Spleen (tissue), 11 donors: ENCODE data around the gene PFDN5. TPM values are rescaled to one million over a fixed set of nuclear protein-coding genes. Genes with fewer than 3 reads are reported as not detected.

ENCODE experiments used
- DNase-seq: peaks from one replicate; pipeline ENCODE4 v3.0.0-alpha.2; 2020
- H3K27ac ChIP-seq, 8 donors: fragments of 200-600 bp; sonication (generic) in 7 of 8; 1 replicate in 4 of 8; 2 replicates in 4 of 8; pipeline versions ENCODE4 v1.5.0 to v1.8.0; 2016 to 2021; ENCODE audit warnings: inconsistent platforms in 4 of 8, mild to moderate bottlenecking in 4 of 8, moderate library complexity in 1 of 8
- H3K27me3 ChIP-seq, 7 donors: fragments of 200-600 bp; sonication (generic) in 6 of 7; replicated peaks in 1 of 7; 1 replicate in 4 of 7; 2 replicates in 3 of 7; pipeline versions ENCODE4 v1.5.0 to v1.8.0; 2016 to 2021; ENCODE audit warnings: inconsistent platforms in 3 of 7, mild to moderate bottlenecking in 1 of 7
- H3K36me3 ChIP-seq, 6 donors: fragments of 200-600 bp; sonication (generic) in 5 of 6; 1 replicate in 4 of 6; 2 replicates in 2 of 6; pipeline versions ENCODE4 v1.5.0 to v1.8.0; 2016 to 2021; ENCODE audit warnings: inconsistent platforms in 2 of 6
- H3K4me1 ChIP-seq, 6 donors: fragments of 200-600 bp; sonication (generic) in 5 of 6; 1 replicate in 3 of 6; 2 replicates in 3 of 6; pipeline versions ENCODE4 v1.5.0 to v1.8.0; 2016 to 2021; ENCODE audit warnings: inconsistent platforms in 3 of 6
- H3K4me3 ChIP-seq, 8 donors: fragments of 200-600 bp; sonication (generic) in 7 of 8; 1 replicate in 4 of 8; 2 replicates in 4 of 8; pipeline versions ENCODE4 v1.5.0 to v1.8.0; 2016 to 2021; ENCODE audit warnings: inconsistent platforms in 4 of 8, mild to moderate bottlenecking in 4 of 8, moderate library complexity in 2 of 8
- H3K9me3 ChIP-seq, 8 donors: fragments of 200-600 bp; sonication (generic) in 7 of 8; 1 replicate in 4 of 8; 2 replicates in 4 of 8; pipeline versions ENCODE4 v1.5.0 to v1.8.0; 2016 to 2021; ENCODE audit warnings: inconsistent platforms in 4 of 8
- CTCF ChIP-seq, 11 experiments: fragments of 200-600 bp in 7 of 11; fragments of 450-650 bp in 4 of 11; sonication (generic) in 4 of 11; IDR thresholded peaks in 8 of 11; conservative IDR thresholded peaks in 3 of 11; 1 replicate in 7 of 11; 2 replicates in 4 of 11; pipeline versions ENCODE4 v1.4.0 to v1.8.0; 2016 to 2021; ENCODE audit warnings: antibody characterized with exemption in 11 of 11, inconsistent platforms in 4 of 11, mild to moderate bottlenecking in 1 of 11
- POLR2A ChIP-seq, 3 donors: fragments of 450-650 bp; IDR thresholded peaks; one replicate each; pipeline ENCODE4 v1.5.1; 2017; ENCODE audit warnings: antibody characterized with exemption in 3 of 3, mild to moderate bottlenecking in 1 of 3
- POLR2AphosphoS5 ChIP-seq, 3 donors: sonication (generic); formaldehyde crosslinking; IDR thresholded peaks; one replicate each; pipeline ENCODE4 v1.5.1; 2017; ENCODE audit warnings: antibody characterized with exemption in 3 of 3
- WGBS, 5 donors: extraction: QIAGEN DNeasy Blood & Tissue Kit in 3 of 5; methylation state at CpG; one replicate each; pipeline versions ENCODE4 v1.1.5 to v1.1.7; 2013 to 2018; 5-methylcytosine and 5-hydroxymethylcytosine counted together
- intact Hi-C: fragments of 100-400 bp; cut with DNase I; formaldehyde crosslinking; loops from one replicate; pipeline ENCODE4 v1.15.0; 2023; ENCODE audit warnings: low total_unique reads
- polyA plus RNA-seq, 3 donors: library from polyadenylated mRNA; stranded (reverse); fragments of 200-250 nt; gene quantifications; one replicate each; pipeline ENCODE4 v1.2.1, GENCODE V29; 2013
- total RNA-seq, 7 donors: library from RNA; depleted of rRNA in 3 of 7; stranded (reverse); fragments of >200 nt in 3 of 7; fragmentation: NEBNext Ultra II Directional in 4 of 7; extraction: Animal tissue kit (Norgen Biotek cat#: 25700) in 4 of 7; gene quantifications; one replicate each; pipeline versions ENCODE4 v1.1.0 to v1.2.1, GENCODE V29; 2016 to 2021
- donor health status: healthy with polysubstance abuse.
- donor health status: DM: no; HTN: no; CAD: no; lungs with moderate emphysema.
- donor health status: DM: no; HTN: no; CAD: no.
- donor health status: Bipolar disorder and iron deficiency.
- donor health status: healthy.
- donor health status: DM: no; HTN: no; CAD: no.
- donor health status: DM: yes; HTN: yes; CAD: no.

The PFDN5 gene
- total and polyA plus RNA-seq, 10 donors: 399 to 2,525 (median 730) TPM

GRCh38 chr12:53338916-53339315, 43.6 kb downstream of the PFDN5 start:
- intact Hi-C loops: no loop called here
- H3K27ac ChIP-seq: no peak overlapping the region
- H3K36me3 ChIP-seq: no peaks in the 10 kb centered on the region
- peaks cover 0 to 15% (median under 1%) of the 10 kb centered on the region in 6 donors for H3K4me1 ChIP-seq
- WGBS, 5 donors: 55 to 84% (median 71%) methylated on average over 5 to 6 of the region's 6 CpGs
- H3K27me3 ChIP-seq: peaks cover 0 to 51% (median 6%) of the 10 kb centered on the region in 7 donors
- no peak overlapping the region for H3K4me3 ChIP-seq
- TF ChIP-seq CTCF (IDR thresholded peaks at IDR 0.05 in 8 of 11, conservative IDR thresholded peaks at IDR 0.05 in 3 of 11) (no peak), POLR2AphosphoS5 (IDR thresholded peaks at IDR 0.05) (no peak), POLR2A (IDR thresholded peaks at IDR 0.05) (no peak)
- no peak for DNase-seq
- H3K9me3 ChIP-seq: no peaks in the 10 kb centered on the region

GRCh38 chr12:53340398-53340797, 45.1 kb downstream of the PFDN5 start:
- Histone ChIP-seq H3K9me3 (no peaks in the 10 kb centered on the region), H3K27ac (no peak overlapping the region), H3K4me3 (no peak overlapping the region), H3K36me3 (no peaks in the 10 kb centered on the region), H3K4me1 (peaks cover 3 to 29% (median 14%) of the 10 kb centered on the region in 6 donors), H3K27me3 (peaks cover 0 to 40% (median 6%) of the 10 kb centered on the region in 7 donors)
- no peak for DNase-seq
- TF ChIP-seq POLR2A (IDR thresholded peaks at IDR 0.05) (no peak), POLR2AphosphoS5 (IDR thresholded peaks at IDR 0.05) (no peak), CTCF (IDR thresholded peaks at IDR 0.05 in 8 of 11, conservative IDR thresholded peaks at IDR 0.05 in 3 of 11) (no peak)
- intact Hi-C loops: no loop called here
- WGBS, 5 donors: 66 to 88% (median 72%) methylated on average over 9 of the region's 9 CpGs

GRCh38 chr12:53343449-53343848, 48.1 kb downstream of the PFDN5 start:
- H3K4me1 ChIP-seq: peaks cover 4 to 27% (median 20%) of the 10 kb centered on the region in 6 donors
- intact Hi-C loops: no loop called here
- no peaks in the 10 kb centered on the region for H3K9me3 ChIP-seq
- H3K36me3 ChIP-seq: no peaks in the 10 kb centered on the region
- H3K27me3 ChIP-seq: peaks cover 0 to 10% (median 0%) of the 10 kb centered on the region in 7 donors
- WGBS, 5 donors: 56 to 83% (median 61%) methylated on average over 3 of the region's 3 CpGs
- no peak overlapping the region for H3K4me3 ChIP-seq
- DNase-seq: no peak
- H3K27ac ChIP-seq: no peak overlapping the region
- TF ChIP-seq CTCF (IDR thresholded peaks at IDR 0.05 in 8 of 11, conservative IDR thresholded peaks at IDR 0.05 in 3 of 11) (no peak), POLR2AphosphoS5 (IDR thresholded peaks at IDR 0.05) (no peak), POLR2A (IDR thresholded peaks at IDR 0.05) (no peak)

- intact Hi-C loops: no loop called here
- H3K36me3 ChIP-seq: no peaks in the 10 kb centered on the region
- no peak for TF ChIP-seq CTCF (IDR thresholded peaks at IDR 0.05 in 8 of 11, conservative IDR thresholded peaks at IDR 0.05 in 3 of 11)
- no peak for TF ChIP-seq POLR2A (IDR thresholded peaks at IDR 0.05)
- no peak for TF ChIP-seq POLR2AphosphoS5 (IDR thresholded peaks at IDR 0.05)
- H3K27ac ChIP-seq: peak overlapping the region in 5 of 8 donors; percentile 72 to 87 (median 80)
- H3K4me1 ChIP-seq: peaks cover 4 to 27% (median 20%) of the 10 kb centered on the region in 6 donors
- peaks cover 0 to 5% (median 0%) of the 10 kb centered on the region in 7 donors for H3K27me3 ChIP-seq
- 83 to 93% (median 91%) methylated on average over 4 of the region's 4 CpGs for WGBS, 5 donors
- peak overlapping the region in 2 of 8 donors; percentile 56 to 86 for H3K4me3 ChIP-seq
- H3K9me3 ChIP-seq: no peaks in the 10 kb centered on the region
- no peak for DNase-seq
These were observed 48.6 kb downstream of the PFDN5 start for GRCh38 chr12:53343969-53344368.
